Neural cell (in vitro differentiated cells): ENCODE data around the gene FMO2. TPM values are rescaled to one million over a fixed set of nuclear protein-coding genes. Genes with fewer than 3 reads are reported as not detected.

Source experiments
- polyA plus RNA-seq: library from polyadenylated mRNA; depleted of rRNA; stranded (reverse); fragments of >200 nt; gene quantifications from 2 replicates; pipeline ENCODE4 v1.2.3, GENCODE V29; 2014
- small RNA-seq, 3 experiments: library from RNA; depleted of rRNA; stranded (forward); fragments of <200 nt; gene quantifications; one replicate each; pipeline ENCODE3, GENCODE V24; 2012

The FMO2 gene
- polyA plus RNA-seq, 1 donor from 2014 or later = not detected

Small RNA genes within 50 kb of the gene (small RNA-seq; reads per million reads assigned to genes)
- gene RF00019 = 0 to 1.2 (median 0) reads per million in 3 experiments

Other genes with a start within 250 kb of the FMO2 start
- not detected in 2 replicates for gene MROH9, start 249.8 kb upstream of the FMO2 start, polyA plus RNA-seq
- not detected in 2 replicates for gene FMO3, start 94.4 kb upstream of the FMO2 start, polyA plus RNA-seq
- not detected in 2 replicates for gene FMO1, start 63.2 kb downstream of the FMO2 start, polyA plus RNA-seq
- gene FMO4, start 128.9 kb downstream of the FMO2 start, polyA plus RNA-seq = not detected in 2 replicates